Endothelial cell of umbilical vein (primary cell): Measurements from ENCODE around the gene POGLUT3. TPM values are rescaled to one million over a fixed set of nuclear protein-coding genes. Genes with fewer than 3 reads are reported as not detected.

Experiments
- BruUV-seq: library from RNA; stranded (reverse); fragments of 400-500 nt; replicated peaks from 2 replicates; lab custom pipeline; 2021; lab: Mats Ljungman, UMichigan
- CTCF ChIA-PET: fragments of 300-600, 350-600 bp; sonication (Branson Sonifier 250); formaldehyde crosslinking; loops from one replicate; lab custom pipeline; 2021; ENCODE audit warnings: antibody characterized with exemption, inconsistent platforms; lab: Charles Lee
- POLR2A ChIA-PET: fragments of 300-600, 350-600 bp; sonication (Branson Sonifier 250); formaldehyde crosslinking; loops from one replicate; lab custom pipeline; 2021; ENCODE audit warnings: antibody characterized with exemption, inconsistent platforms; lab: Charles Lee
- DNase-seq: peaks from one replicate; pipeline ENCODE4 v3.0.0-alpha.2; 2011; ENCODE audit warnings: low read depth, low spot score
- FAIRE-seq: peaks from 2 replicates; lab custom pipeline; 2011; peaks lifted over from hg19 to GRCh38; lab: Jason Lieb, UNC
- H2AFZ ChIP-seq: 2 replicates; pipeline ENCODE4 v1.6.0; 2012; ENCODE audit warnings: low read depth, low read length, control low read depth, inconsistent platforms
- H3K27ac ChIP-seq: 2 replicates; pipeline ENCODE4 v1.5.1; 2011; ENCODE audit warnings: low read depth, mild to moderate bottlenecking, control low read depth, low read length, moderate library complexity; ENCODE audit not compliant: insufficient read depth
- H3K27me3 ChIP-seq, 2 experiments: 2 replicates each; pipeline versions ENCODE4 v1.6.0 to v1.6.1; 2011; ENCODE audit warnings: low read length in 2 of 2, mixed read lengths in 1 of 2; ENCODE audit not compliant: control insufficient read depth in 2 of 2, insufficient read depth in 2 of 2
- H3K36me3 ChIP-seq, 2 experiments: 2 replicates in 1 of 2; 3 replicates in 1 of 2; pipeline ENCODE4 v1.5.1; 2011; ENCODE audit warnings: low read length in 2 of 2, mild to moderate bottlenecking in 1 of 2, moderate library complexity in 1 of 2; ENCODE audit not compliant: control insufficient read depth in 2 of 2, insufficient read depth in 2 of 2; ENCODE audit errors: extremely low read depth in 1 of 2
- H3K4me1 ChIP-seq: 3 replicates; pipeline ENCODE4 v1.5.1; 2011; ENCODE audit warnings: mild to moderate bottlenecking, low read length; ENCODE audit not compliant: control insufficient read depth, insufficient read depth; ENCODE audit errors: extremely low read depth
- H3K4me2 ChIP-seq: 2 replicates; pipeline ENCODE4 v1.6.1; 2011; ENCODE audit warnings: low read length, control low read depth, mixed read lengths; ENCODE audit not compliant: insufficient read depth
- H3K4me3 ChIP-seq, 3 experiments: fragments of 200-600 bp in 1 of 3; sonication (generic), shearing (Covaris generic) in 1 of 3; replicated peaks in 1 of 3; 2 replicates each; pipeline ENCODE4 v1.5.1; 2011 to 2016; ENCODE audit warnings: control low read depth in 3 of 3, low read length in 3 of 3, mild to moderate bottlenecking in 2 of 3, inconsistent platforms in 1 of 3, low read depth in 1 of 3, moderate library complexity in 1 of 3; ENCODE audit not compliant: insufficient read depth in 1 of 3
- H3K79me2 ChIP-seq: 2 replicates; pipeline ENCODE4 v1.6.0; 2012; ENCODE audit warnings: low read length, inconsistent platforms; ENCODE audit not compliant: control insufficient read depth, insufficient read depth
- H3K9ac ChIP-seq: replicated peaks from 2 replicates; pipeline ENCODE3; 2011; ENCODE audit warnings: low read length, control low read depth; ENCODE audit not compliant: insufficient read depth; ENCODE audit errors: extremely low read depth
- H3K9me1 ChIP-seq: replicated peaks from 3 replicates; pipeline ENCODE4 v1.6.0; 2011; ENCODE audit warnings: mild to moderate bottlenecking, low read length; ENCODE audit not compliant: control insufficient read depth, insufficient read depth; ENCODE audit errors: extremely low read depth
- H3K9me3 ChIP-seq: replicated peaks from 2 replicates; pipeline ENCODE4 v1.5.1; 2012; ENCODE audit warnings: low read length, inconsistent platforms; ENCODE audit not compliant: control insufficient read depth, insufficient read depth
- H4K20me1 ChIP-seq: replicated peaks from 2 replicates; pipeline ENCODE3; 2011; ENCODE audit warnings: mild to moderate bottlenecking, low read length; ENCODE audit not compliant: control insufficient read depth, insufficient read depth; ENCODE audit errors: extremely low read depth
- EZH2 ChIP-seq: IDR thresholded peaks from 2 replicates; pipeline ENCODE4 v1.6.1; 2012; ENCODE audit warnings: borderline replicate concordance, low read depth, mild to moderate bottlenecking, moderate library complexity, low read length, inconsistent platforms; ENCODE audit not compliant: severe bottlenecking
- FOS ChIP-seq: IDR thresholded peaks from 2 replicates; pipeline ENCODE4 v1.6.1; 2011; ENCODE audit warnings: mild to moderate bottlenecking, low read length, moderate library complexity, borderline replicate concordance; ENCODE audit not compliant: insufficient read depth
- GATA2 ChIP-seq: IDR thresholded peaks from 2 replicates; pipeline ENCODE4 v1.7.0; 2011; ENCODE audit warnings: low read depth, mild to moderate bottlenecking, moderate library complexity, mixed read lengths, low read length; ENCODE audit not compliant: insufficient read length, insufficient read depth
- JUN ChIP-seq: IDR thresholded peaks from 2 replicates; pipeline ENCODE4 v1.6.1; 2011; ENCODE audit warnings: borderline replicate concordance, low read depth; ENCODE audit not compliant: insufficient read length, insufficient read depth
- MYC ChIP-seq: IDR thresholded peaks from one replicate; pipeline ENCODE4 v1.6.1; 2011; ENCODE audit warnings: mild to moderate bottlenecking, low read depth, low read length
- POLR2A ChIP-seq: IDR thresholded peaks from 2 replicates; pipeline ENCODE4 v1.6.1; 2012; ENCODE audit warnings: low read depth, mild to moderate bottlenecking, control low read depth, low read length
- POLR2AphosphoS5 ChIP-seq: IDR thresholded peaks from 2 replicates; pipeline ENCODE4 v1.6.1; 2012; ENCODE audit warnings: low read depth, mild to moderate bottlenecking, control low read depth, low read length, moderate library complexity; ENCODE audit not compliant: insufficient read depth
- dilution Hi-C: fragments of 300-500 bp; cut with MboI; formaldehyde crosslinking; loops from one replicate; pipeline ENCODE4 v1.15.0; 2019; ENCODE audit warnings: low sequenced_read_pairs; ENCODE audit not compliant: extremely low pct_ligation_motif_present
- intact Hi-C: fragments of 100-400 bp; cut with micrococcal nuclease; formaldehyde crosslinking; loops from one replicate; pipeline ENCODE4 v1.10.0; 2022
- polyA plus RNA-seq, 4 experiments: library from polyadenylated mRNA; depleted of rRNA in 3 of 4; stranded (reverse) in 3 of 4; unstranded in 1 of 4; fragments of >200 nt; gene quantifications; 2 replicates each; pipeline versions ENCODE4 v1.2.1 to v1.2.3, GENCODE V29; 2011 to 2012; ENCODE audit warnings: missing spikeins in 1 of 4
- total RNA-seq: library from RNA; stranded (reverse); gene quantifications from 2 replicates; pipeline ENCODE4 v1.2.3, GENCODE V29; 2021
- TF ChIP-seq, protein P1 (sequence below), 2 donors: IDR thresholded peaks; 1 replicate in 1 of 2; 2 replicates in 1 of 2; pipeline ENCODE4 v1.5.1; 2011; ENCODE audit warnings: low read length in 2 of 2, mild to moderate bottlenecking in 2 of 2, moderate library complexity in 2 of 2, control low read depth in 1 of 2, inconsistent platforms in 1 of 2, low read depth in 1 of 2; ENCODE audit not compliant: insufficient read depth in 1 of 2; ENCODE audit errors: extremely low read depth in 1 of 2
- TF ChIP-seq, protein P2 (sequence below): IDR thresholded peaks from 2 replicates; pipeline ENCODE4 v1.6.1; 2011; ENCODE audit not compliant: insufficient read depth, insufficient read length

The POGLUT3 gene
- total and polyA plus RNA-seq, 2 donors (not counting 3 experiments of a cell fraction or from before 2014, with no cell fraction given) = 14.3 to 46.4 TPM

DNA sequence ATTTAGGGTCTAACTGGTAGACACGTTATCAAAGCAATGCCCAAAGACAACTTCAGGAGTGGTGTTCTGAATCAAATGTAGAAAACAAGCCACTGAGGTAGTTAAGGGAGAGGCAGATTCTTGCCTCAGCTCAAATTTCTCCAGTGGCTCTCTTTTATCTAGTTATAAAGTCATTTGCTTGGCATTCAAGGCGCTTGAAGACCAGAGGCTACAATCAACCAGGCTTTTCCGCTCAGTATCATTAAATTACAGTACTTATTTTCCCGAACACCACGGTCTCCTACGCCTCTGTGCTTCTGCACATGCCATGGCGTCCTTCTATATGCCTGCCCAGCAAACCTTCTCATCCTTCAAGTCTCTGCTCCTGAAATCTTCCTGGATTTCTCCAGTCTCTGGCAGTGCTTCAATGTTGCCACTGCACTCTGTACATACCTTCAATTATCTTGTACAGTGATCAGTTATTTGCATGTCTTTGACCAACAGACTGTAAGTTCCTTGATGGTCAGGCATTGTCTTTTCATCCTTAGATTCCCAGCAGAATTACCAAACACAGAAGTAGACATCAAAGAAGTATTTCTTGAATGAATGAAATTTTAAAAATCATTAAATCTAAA is 1.4 kb downstream of the POGLUT3 start:
- FAIRE-seq (no peak), DNase-seq (no peak)
- Histone ChIP-seq H3K4me1 (peaks cover 10% of the 10 kb centered on the region), H3K36me3 (no peaks in the 10 kb centered on the region), H3K79me2 (peaks cover 13% of the 10 kb centered on the region), H3K27me3 (no peaks in the 10 kb centered on the region), H3K9ac (peak overlapping the region; percentile 89), H2AFZ (no peak overlapping the region), H3K9me3 (no peaks in the 10 kb centered on the region), H3K4me3 (peak overlapping the region in 1 of 3 experiments; percentile 71), H3K27ac (peak overlapping the region; percentile 81), H4K20me1 (no peaks in the 10 kb centered on the region), H3K9me1 (no peaks in the 10 kb centered on the region), H3K4me2 (peak overlapping the region; percentile 86)
- dilution Hi-C loops = no loop called here
- POLR2A ChIA-PET = no interaction called here
- BruUV-seq = no TSS peak
- CTCF ChIA-PET = no interaction called here
- no peak for TF ChIP-seq EZH2
- no peak for TF ChIP-seq POLR2AphosphoS5
- TF ChIP-seq FOS = no peak
- no peak for TF ChIP-seq GATA2
- no peak for TF ChIP-seq POLR2A
- TF ChIP-seq MYC = no peak
- TF ChIP-seq JUN = no peak
- TF ChIP-seq, protein P1, sequence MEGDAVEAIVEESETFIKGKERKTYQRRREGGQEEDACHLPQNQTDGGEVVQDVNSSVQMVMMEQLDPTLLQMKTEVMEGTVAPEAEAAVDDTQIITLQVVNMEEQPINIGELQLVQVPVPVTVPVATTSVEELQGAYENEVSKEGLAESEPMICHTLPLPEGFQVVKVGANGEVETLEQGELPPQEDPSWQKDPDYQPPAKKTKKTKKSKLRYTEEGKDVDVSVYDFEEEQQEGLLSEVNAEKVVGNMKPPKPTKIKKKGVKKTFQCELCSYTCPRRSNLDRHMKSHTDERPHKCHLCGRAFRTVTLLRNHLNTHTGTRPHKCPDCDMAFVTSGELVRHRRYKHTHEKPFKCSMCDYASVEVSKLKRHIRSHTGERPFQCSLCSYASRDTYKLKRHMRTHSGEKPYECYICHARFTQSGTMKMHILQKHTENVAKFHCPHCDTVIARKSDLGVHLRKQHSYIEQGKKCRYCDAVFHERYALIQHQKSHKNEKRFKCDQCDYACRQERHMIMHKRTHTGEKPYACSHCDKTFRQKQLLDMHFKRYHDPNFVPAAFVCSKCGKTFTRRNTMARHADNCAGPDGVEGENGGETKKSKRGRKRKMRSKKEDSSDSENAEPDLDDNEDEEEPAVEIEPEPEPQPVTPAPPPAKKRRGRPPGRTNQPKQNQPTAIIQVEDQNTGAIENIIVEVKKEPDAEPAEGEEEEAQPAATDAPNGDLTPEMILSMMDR (IDR thresholded peaks at IDR 0.05; ENCODE audit: extremely low read depth in 1 of 2, insufficient read depth in 1 of 2, low read depth in 1 of 2, low read length in 2 of 2) = no peak
- TF ChIP-seq, protein P2, sequence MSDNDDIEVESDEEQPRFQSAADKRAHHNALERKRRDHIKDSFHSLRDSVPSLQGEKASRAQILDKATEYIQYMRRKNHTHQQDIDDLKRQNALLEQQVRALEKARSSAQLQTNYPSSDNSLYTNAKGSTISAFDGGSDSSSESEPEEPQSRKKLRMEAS = no peak
- intact Hi-C loops = loop anchor here (1.0 to 5.0 kb wide), 6 partner anchors 29 to 488 kb away; partner anchors contain the start of genes ACAT1, ATM, C11orf65 and CUL5
